GM19023 (cell line): Measurements from ENCODE around the gene SLC9A8.
A peak's percentile ranks its signal among the peaks of the same experiment; 100 is the strongest.

Experiments
- ATAC-seq: cut with Tn5 transposase; IDR thresholded peaks from one replicate; pipeline ENCODE4 v1.9.1; 2021; ENCODE audit warnings: mild to moderate bottlenecking, moderate library complexity; ENCODE audit not compliant: unreplicated experiment

SLC9A8 gene

DNA sequence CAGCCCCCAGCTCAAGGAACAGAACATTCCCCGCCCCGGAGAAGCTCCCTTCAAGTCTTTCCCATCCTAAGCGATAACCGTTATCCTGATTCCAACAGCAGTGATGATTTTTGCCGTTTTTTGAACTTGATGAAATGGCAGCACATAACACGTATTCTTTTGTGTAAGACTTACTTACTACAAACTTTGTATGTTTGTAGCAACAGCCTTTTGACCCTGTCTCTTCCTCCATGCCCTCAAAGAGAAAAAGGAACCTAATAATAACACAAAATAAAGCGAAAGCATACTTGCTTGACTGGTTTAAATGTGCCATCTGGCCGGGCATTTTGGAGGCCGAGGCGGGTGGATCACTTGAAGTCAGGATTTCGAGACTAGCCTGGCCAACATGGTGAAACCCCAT, 26.4 kb upstream of the SLC9A8 start:
- no peak for ATAC-seq

- ATAC-seq: no peak
These were observed 25.8 kb upstream of the SLC9A8 start for GRCh38 chr20:49786668-49787370.

GRCh38 chr20:49787371-49788357, 25.0 kb upstream of the SLC9A8 start:
- ATAC-seq: no peak

DNA sequence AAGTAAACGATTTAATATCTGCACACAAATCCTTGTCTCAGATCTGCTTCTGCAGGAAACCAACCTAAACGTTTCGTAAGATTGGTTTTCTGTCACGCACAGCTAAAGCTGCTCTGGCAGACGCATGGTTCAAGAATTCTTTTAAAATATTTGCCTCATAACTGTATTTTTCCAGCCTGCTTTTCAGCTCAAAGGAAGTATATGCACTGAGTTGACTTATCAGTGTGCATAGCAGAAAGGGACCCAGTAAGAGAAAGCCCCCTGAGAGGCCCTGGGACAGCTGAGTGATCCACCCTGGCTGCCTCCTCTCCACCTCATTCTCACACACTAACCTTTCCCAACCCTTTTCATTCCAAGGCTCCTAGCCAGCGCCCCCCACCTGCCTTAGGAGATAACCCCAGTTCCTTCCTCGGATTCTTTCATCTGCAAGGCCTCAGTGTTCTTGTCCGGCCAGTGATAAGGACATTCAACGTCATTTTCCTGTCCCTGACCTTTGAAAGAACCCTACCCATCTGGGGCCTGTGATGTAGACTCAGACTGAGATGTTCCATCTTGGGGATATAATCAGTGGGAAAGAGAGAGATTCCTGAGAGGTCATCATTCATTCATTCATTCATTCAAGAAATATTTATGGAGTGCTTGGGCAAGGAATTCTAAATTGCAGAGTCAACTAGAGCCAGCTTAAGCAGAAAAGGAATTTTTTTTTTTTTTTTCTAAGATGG, 22.4 kb upstream of the SLC9A8 start:
- no peak for ATAC-seq

DNA sequence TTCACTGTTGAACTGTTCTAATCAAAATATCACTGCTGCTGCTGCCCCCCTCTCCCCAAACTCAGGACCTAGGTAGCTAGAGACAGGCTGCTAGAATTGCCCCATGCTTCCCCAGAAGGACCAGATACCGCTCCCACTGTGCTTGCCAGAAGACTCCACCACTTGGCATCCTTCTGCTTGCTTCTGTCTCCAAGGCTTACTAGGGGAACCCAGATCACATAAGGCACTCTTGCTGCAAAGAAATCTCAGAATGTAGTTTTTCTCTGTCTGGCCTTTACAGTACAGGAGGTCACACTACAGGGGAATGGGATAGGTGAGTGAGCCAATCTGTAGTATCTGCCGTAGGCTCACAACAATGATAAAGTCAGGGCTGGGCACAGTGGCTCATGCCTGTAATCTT, 21.5 kb upstream of the SLC9A8 start:
- no peak for ATAC-seq

- ATAC-seq: no peak
These were observed 20.6 kb upstream of the SLC9A8 start for GRCh38 chr20:49792006-49792405.

GRCh38 chr20:49792611-49793010, 20.0 kb upstream of the SLC9A8 start:
- ATAC-seq: no peak

DNA sequence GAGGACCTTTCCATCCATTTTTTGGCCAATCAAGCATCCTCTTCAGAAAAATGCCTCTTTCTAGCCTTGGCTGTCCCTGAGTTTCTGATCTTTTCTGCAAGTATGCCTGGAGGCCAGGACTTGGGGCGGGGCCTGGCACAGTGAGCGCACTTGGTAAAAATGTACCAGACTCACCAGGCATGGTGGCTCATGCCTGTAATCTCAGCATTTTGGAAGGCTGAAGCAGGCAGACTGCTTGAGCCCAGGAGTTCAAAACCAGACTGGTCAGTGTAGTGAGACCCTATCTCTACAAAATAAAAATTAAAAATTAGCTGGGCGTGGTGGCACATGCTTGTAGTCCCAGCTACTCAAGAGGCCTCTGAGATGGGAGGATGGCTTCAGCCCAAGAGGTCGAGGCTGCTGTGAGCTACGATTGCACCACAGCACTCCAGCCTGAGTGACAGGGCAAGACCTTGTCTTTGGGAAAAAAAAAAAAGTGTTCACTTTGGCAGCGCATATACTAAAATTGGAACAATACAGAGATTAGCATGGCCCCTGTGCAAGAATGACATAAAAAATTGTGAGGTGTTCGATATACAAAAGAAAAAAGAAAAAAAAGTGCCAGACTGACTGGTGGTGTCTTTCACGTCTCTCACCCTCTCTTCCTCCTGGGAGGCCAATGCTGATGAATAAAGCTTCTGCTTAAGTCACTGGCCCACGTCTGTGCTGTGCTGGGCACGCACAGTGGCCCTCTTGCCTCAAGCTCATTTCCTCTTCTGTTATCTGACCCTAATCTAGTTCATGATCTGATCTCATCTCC, 18.1 kb upstream of the SLC9A8 start:
- no peak for ATAC-seq

GRCh38 chr20:49795135-49795424, 17.5 kb upstream of the SLC9A8 start:
- no peak for ATAC-seq

- no peak for ATAC-seq
These were observed 15.9 kb upstream of the SLC9A8 start for GRCh38 chr20:49796600-49797343.

GRCh38 chr20:49797344-49797615, 15.3 kb upstream of the SLC9A8 start:
- ATAC-seq: no peak

DNA sequence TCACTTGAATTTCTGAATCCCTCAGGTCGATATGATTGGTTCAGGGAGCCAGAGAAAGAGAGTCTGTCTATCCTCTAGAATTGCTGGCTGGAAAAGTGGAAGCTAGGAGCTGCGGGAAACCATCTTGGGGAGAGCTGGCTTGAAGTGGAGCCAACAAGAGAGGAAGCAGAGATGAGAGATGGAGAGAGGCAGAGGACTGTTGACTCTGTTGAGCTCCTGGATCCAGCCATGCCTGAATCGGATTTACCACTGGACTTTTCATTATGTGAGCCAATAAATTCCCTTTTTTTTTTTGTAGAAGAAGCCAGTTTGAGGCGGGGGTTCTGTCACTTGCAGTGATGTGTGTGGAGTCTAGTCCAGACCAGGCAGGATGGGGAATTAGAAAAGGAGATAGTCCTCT, 13.9 kb upstream of the SLC9A8 start:
- no peak for ATAC-seq

DNA sequence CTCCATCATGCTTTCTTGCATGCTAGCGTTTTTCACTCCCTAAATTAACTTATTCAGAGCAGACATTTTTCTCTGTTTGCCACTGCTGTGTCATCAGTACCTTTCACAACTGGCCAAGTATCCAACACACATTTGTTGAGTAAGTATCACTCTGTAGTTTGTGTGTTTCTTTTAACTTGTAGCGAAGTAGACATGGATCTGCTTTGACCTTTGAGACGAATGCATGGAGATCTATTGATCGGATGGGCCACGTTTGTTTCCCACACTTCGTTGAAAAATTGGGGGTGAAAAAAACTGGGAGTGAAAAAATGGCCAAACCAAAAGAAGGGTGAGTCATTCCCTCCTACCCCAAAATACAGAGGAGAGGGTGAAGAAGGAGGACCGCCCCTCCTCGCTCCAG, 12.9 kb upstream of the SLC9A8 start:
- no peak for ATAC-seq

- ATAC-seq: no peak
These were observed 9.2 kb upstream of the SLC9A8 start for GRCh38 chr20:49803418-49803817.

DNA sequence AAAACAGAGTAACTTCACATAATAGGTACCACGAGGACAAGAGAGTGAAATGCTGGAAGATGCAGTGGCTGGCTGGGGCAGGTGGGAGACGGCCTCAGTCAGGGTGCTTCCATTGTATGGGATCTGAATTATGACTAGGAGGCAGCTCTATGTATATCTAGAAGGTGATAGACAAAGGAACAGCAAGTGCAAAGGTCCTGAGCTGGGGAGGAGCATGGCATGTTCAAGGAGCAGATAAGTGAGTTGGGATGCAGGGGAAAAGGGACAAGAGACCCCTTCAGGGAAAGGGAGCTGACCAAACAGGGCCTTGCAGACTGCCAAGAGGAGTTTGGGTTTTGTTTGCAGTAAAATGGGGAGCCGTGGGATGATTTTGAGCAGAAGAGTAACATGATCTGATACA, 8.3 kb upstream of the SLC9A8 start:
- ATAC-seq: no peak

DNA sequence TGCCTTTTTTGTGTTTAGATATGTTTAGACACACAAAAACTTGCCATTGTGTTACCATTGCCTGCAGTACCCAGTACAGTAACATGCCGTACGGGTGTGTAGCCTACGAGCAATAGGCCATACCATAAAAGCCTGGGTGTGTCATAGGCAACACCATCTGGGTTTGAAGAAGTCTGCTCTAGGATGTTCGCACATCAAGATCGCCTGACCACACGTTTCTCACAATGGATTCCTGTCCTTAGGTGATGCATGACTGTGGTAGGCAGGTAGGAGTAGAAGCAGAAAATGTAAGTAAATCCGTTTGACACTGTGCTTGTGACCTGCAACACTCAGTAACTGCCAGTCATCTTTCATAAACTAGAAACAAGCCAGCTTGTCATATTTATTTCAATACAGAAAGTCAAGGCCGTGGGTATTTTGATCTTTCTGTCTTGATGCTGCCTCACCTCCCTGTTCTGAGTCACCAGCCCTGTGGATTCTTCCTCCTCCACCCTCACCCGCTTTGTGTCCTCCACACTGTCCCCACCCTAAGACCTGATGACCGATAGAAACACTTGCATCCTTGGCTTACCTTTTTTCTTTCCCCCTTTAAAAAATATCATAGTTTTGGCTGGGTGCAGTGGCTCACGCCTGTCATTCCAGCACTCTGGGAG, 7.3 kb upstream of the SLC9A8 start:
- ATAC-seq: peak; percentile 50

- ATAC-seq: no peak
These were observed 3.9 kb upstream of the SLC9A8 start for GRCh38 chr20:49808753-49809152.

DNA sequence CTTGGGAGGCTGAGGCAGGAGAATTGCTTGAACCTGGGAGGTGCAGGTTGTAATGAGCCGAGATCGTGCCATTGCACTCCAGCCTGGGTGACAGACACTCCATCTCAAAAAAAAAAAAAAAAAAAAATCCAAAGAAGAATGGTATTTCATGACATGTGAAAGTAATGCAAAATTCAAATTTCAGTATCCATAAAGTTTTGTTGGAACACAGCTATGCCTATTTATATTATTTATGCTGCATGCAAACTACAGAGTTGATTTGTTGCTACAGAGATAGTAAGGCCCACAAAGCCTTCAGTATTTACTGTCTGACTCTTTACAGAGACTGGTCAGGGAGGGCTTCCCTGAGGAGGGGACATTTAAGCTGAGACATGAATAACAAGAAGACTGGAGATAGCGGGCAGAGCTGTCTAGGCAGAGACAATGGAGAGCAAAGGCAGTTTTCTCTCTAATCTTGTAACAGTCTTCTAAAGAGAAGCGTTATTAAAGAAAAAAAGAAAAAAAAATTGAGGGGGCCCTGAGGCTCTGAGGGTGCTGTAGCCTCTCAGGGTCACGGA, 2.7 kb upstream of the SLC9A8 start:
- no peak for ATAC-seq

GRCh38 chr20:49810491-49811190, 2.0 kb upstream of the SLC9A8 start:
- ATAC-seq: no peak
